GM12892 (cell line): ENCODE results near the gene CCT3.

ENCODE experiments used
- POLR2A ChIP-seq: IDR thresholded peaks from 2 replicates; pipeline ENCODE4 v1.6.1; 2011; ENCODE audit warnings: low read depth, low read length, control low read depth
- POLR2AphosphoS5 ChIP-seq: IDR thresholded peaks from 2 replicates; pipeline ENCODE4 v1.6.1; 2011; ENCODE audit warnings: low read depth, low read length, control low read depth

GRCh38 chr1:156384007-156384406, 45.9 kb upstream of the CCT3 start:
- TF ChIP-seq POLR2A, result no peak
- no peak for TF ChIP-seq POLR2AphosphoS5
